ENCODE results near the gene SH3PXD2B. TPM values are rescaled to one million over a fixed set of nuclear protein-coding genes. Genes with fewer than 3 reads are reported as not detected.

The SH3PXD2B gene
- total RNA-seq, 1 donor from 2014 or later, result 74.1 TPM

GRCh38 chr5:172417983-172418630 is 36.2 kb downstream of the SH3PXD2B start:
- Mint-ChIP-seq H3K9me3 (ENCODE audit: unreplicated experiment) (no peaks in the 10 kb centered on the region), H3K27ac (ENCODE audit: unreplicated experiment) (no peak overlapping the region), H3K27me3 (ENCODE audit: unreplicated experiment) (no peaks in the 10 kb centered on the region), H3K4me1 (ENCODE audit: unreplicated experiment) (no peaks in the 10 kb centered on the region), H3K4me3 (ENCODE audit: unreplicated experiment) (peak overlapping the region; percentile 47), H3K36me3 (ENCODE audit: low read depth, unreplicated experiment) (peaks cover 40% of the 10 kb centered on the region)
- no peak for DNase-seq (ENCODE audit: low spot score)
- no peak for TF ChIP-seq CTCF (IDR thresholded peaks at IDR 0.05; ENCODE audit: unreplicated experiment)

GRCh38 chr5:172417130-172417841 is 37.0 kb downstream of the SH3PXD2B start:
- no peak overlapping the region for H3K27ac Mint-ChIP-seq (ENCODE audit: unreplicated experiment)
- peaks cover 38% of the 10 kb centered on the region for H3K36me3 Mint-ChIP-seq (ENCODE audit: low read depth, unreplicated experiment)
- no peak for DNase-seq (ENCODE audit: low spot score)
- TF ChIP-seq CTCF (IDR thresholded peaks at IDR 0.05; ENCODE audit: unreplicated experiment), result no peak
- H3K9me3 Mint-ChIP-seq (ENCODE audit: unreplicated experiment), result no peaks in the 10 kb centered on the region
- H3K4me1 Mint-ChIP-seq (ENCODE audit: unreplicated experiment), result peaks cover 5% of the 10 kb centered on the region
- H3K4me3 Mint-ChIP-seq (ENCODE audit: unreplicated experiment), result peak overlapping the region; percentile 47
- no peaks in the 10 kb centered on the region for H3K27me3 Mint-ChIP-seq (ENCODE audit: unreplicated experiment)

GRCh38 chr5:172415362-172416275 is 38.7 kb downstream of the SH3PXD2B start:
- DNase-seq (ENCODE audit: low spot score), result no peak
- no peak for TF ChIP-seq CTCF (IDR thresholded peaks at IDR 0.05; ENCODE audit: unreplicated experiment)
- no peaks in the 10 kb centered on the region for H3K27me3 Mint-ChIP-seq (ENCODE audit: unreplicated experiment)
- H3K27ac Mint-ChIP-seq (ENCODE audit: unreplicated experiment), result no peak overlapping the region
- peaks cover 38% of the 10 kb centered on the region for H3K36me3 Mint-ChIP-seq (ENCODE audit: low read depth, unreplicated experiment)
- peaks cover 5% of the 10 kb centered on the region for H3K4me1 Mint-ChIP-seq (ENCODE audit: unreplicated experiment)
- no peaks in the 10 kb centered on the region for H3K9me3 Mint-ChIP-seq (ENCODE audit: unreplicated experiment)
- no peak overlapping the region for H3K4me3 Mint-ChIP-seq (ENCODE audit: unreplicated experiment)

- no peak for DNase-seq (ENCODE audit: low spot score)
- Mint-ChIP-seq H3K27me3 (ENCODE audit: unreplicated experiment) (no peaks in the 10 kb centered on the region), H3K4me1 (ENCODE audit: unreplicated experiment) (peaks cover 5% of the 10 kb centered on the region), H3K27ac (ENCODE audit: unreplicated experiment) (no peak overlapping the region), H3K36me3 (ENCODE audit: low read depth, unreplicated experiment) (peaks cover 29% of the 10 kb centered on the region), H3K4me3 (ENCODE audit: unreplicated experiment) (no peak overlapping the region), H3K9me3 (ENCODE audit: unreplicated experiment) (no peaks in the 10 kb centered on the region)
- TF ChIP-seq CTCF (IDR thresholded peaks at IDR 0.05; ENCODE audit: unreplicated experiment), result no peak
Measured at GRCh38 chr5:172414531-172415361, 39.6 kb downstream of the SH3PXD2B start.

Measured in endothelial cell (in vitro differentiated cells).